IMR-90 (cell line): ENCODE data around the gene LGI2. TPM values are rescaled to one million over a fixed set of nuclear protein-coding genes. Genes with fewer than 3 reads are reported as not detected.
"Not testable (repeated sequence)": the region's sequence is repeated elsewhere in the genome, so short reads cannot be mapped to it uniquely, and the experiment has no call there.

Experiments
- ATAC-seq: fragments of 200-7000 bp; cut with Tn5 transposase; 2 replicates; pipeline ENCODE4 v1.9.1; 2020; ENCODE audit warnings: low read depth, mild to moderate bottlenecking, moderate library complexity
- BruUV-seq: library from RNA; stranded (reverse); fragments of 400-500 nt; replicated peaks from 2 replicates; lab custom pipeline; 2021; lab: Mats Ljungman, UMichigan
- CTCF ChIA-PET: fragments of 300-600 bp; formaldehyde crosslinking; extraction: SDS; loops from one replicate; lab custom pipeline; 2021; ENCODE audit warnings: antibody characterized with exemption; lab: Yijun Ruan, JAX
- POLR2A ChIA-PET: fragments of 300-600 bp; sonication (Branson Sonifier 250); formaldehyde crosslinking; loops from one replicate; lab custom pipeline; 2022; ENCODE audit warnings: antibody characterized with exemption; ENCODE audit not compliant: unreplicated experiment; lab: Charles Lee
- DNase-seq: peaks from one replicate; pipeline ENCODE4 v3.0.0; 2013
- H2AFZ ChIP-seq: replicated peaks from 2 replicates; pipeline ENCODE3; 2013; ENCODE audit warnings: low read length, mild to moderate bottlenecking; ENCODE audit not compliant: poor library complexity
- H2AK5ac ChIP-seq: 2 replicates; pipeline ENCODE4 v1.6.1; 2013; ENCODE audit warnings: low read depth, low read length, inconsistent platforms
- H2AK9ac ChIP-seq: replicated peaks from 2 replicates; pipeline ENCODE3; 2013; ENCODE audit warnings: mild to moderate bottlenecking, low read depth, low read length, moderate library complexity; ENCODE audit not compliant: poor library complexity
- H2BK120ac ChIP-seq: 2 replicates; pipeline ENCODE4 v1.6.1; 2013; ENCODE audit warnings: low read depth, low read length, inconsistent platforms
- H2BK15ac ChIP-seq: 3 replicates; pipeline ENCODE4 v1.6.1; 2013; ENCODE audit warnings: low read depth, low read length, inconsistent platforms
- H2BK20ac ChIP-seq: 2 replicates; pipeline ENCODE4 v1.6.1; 2013; ENCODE audit warnings: low read depth, mild to moderate bottlenecking, inconsistent platforms, low read length, moderate library complexity
- H2BK5ac ChIP-seq: 2 replicates; pipeline ENCODE4 v1.6.1; 2013; ENCODE audit warnings: mild to moderate bottlenecking, low read depth, low read length, inconsistent platforms; ENCODE audit not compliant: poor library complexity, severe bottlenecking
- H3K14ac ChIP-seq: replicated peaks from 2 replicates; pipeline ENCODE4 v1.6.1; 2013; ENCODE audit warnings: low read depth, low read length, inconsistent platforms
- H3K18ac ChIP-seq: 2 replicates; pipeline ENCODE4 v1.6.1; 2013; ENCODE audit warnings: low read depth, low read length, control low read depth
- H3K23ac ChIP-seq: 2 replicates; pipeline ENCODE4 v1.6.1; 2013; ENCODE audit warnings: low read depth, low read length, inconsistent platforms
- H3K27ac ChIP-seq: 2 replicates; pipeline ENCODE4 v1.5.1; 2013; ENCODE audit warnings: mild to moderate bottlenecking, control low read depth, low read length; ENCODE audit not compliant: insufficient read depth
- H3K27me3 ChIP-seq: 2 replicates; pipeline ENCODE4 v1.6.1; 2013; ENCODE audit warnings: low read length; ENCODE audit not compliant: control insufficient read depth, insufficient read depth
- H3K36me3 ChIP-seq: 2 replicates; pipeline ENCODE4 v1.6.1; 2013; ENCODE audit warnings: low read length, mixed read lengths; ENCODE audit not compliant: control insufficient read depth, insufficient read depth
- H3K4ac ChIP-seq: 2 replicates; pipeline ENCODE4 v1.6.1; 2013; ENCODE audit warnings: low read depth, low read length, inconsistent platforms
- H3K4me1 ChIP-seq: 2 replicates; pipeline ENCODE4 v1.6.1; 2013; ENCODE audit warnings: low read length, mixed read lengths; ENCODE audit not compliant: control insufficient read depth, insufficient read depth
- H3K4me2 ChIP-seq: 2 replicates; pipeline ENCODE4 v1.6.1; 2013; ENCODE audit warnings: low read depth, mild to moderate bottlenecking, control low read depth, low read length, moderate library complexity
- H3K4me3 ChIP-seq: 2 replicates; pipeline ENCODE4 v1.5.1; 2013; ENCODE audit warnings: low read depth, mild to moderate bottlenecking, control low read depth, low read length, moderate library complexity; ENCODE audit not compliant: insufficient read depth
- H3K56ac ChIP-seq: 2 replicates; pipeline ENCODE4 v1.6.1; 2013; ENCODE audit warnings: low read length, inconsistent platforms; ENCODE audit not compliant: insufficient read depth; ENCODE audit errors: extremely low read depth
- H3K79me1 ChIP-seq, 2 experiments: 2 replicates each; pipeline ENCODE4 v1.6.1; 2013; ENCODE audit warnings: low read length in 2 of 2, inconsistent platforms in 1 of 2, low read depth in 1 of 2
- H3K9ac ChIP-seq: 2 replicates; pipeline ENCODE4 v1.6.1; 2013; ENCODE audit warnings: low read depth, low read length, control low read depth
- H3K9me1 ChIP-seq: 2 replicates; pipeline ENCODE4 v1.6.1; 2013; ENCODE audit warnings: low read length, inconsistent platforms; ENCODE audit not compliant: insufficient read depth
- H3K9me3 ChIP-seq: 2 replicates; pipeline ENCODE4 v1.6.1; 2013; ENCODE audit warnings: low read length; ENCODE audit not compliant: control insufficient read depth, insufficient read depth
- H4K20me1 ChIP-seq: 2 replicates; pipeline ENCODE4 v1.6.1; 2013; ENCODE audit warnings: low read length, inconsistent platforms; ENCODE audit not compliant: insufficient read depth
- H4K5ac ChIP-seq: 2 replicates; pipeline ENCODE4 v1.6.1; 2013; ENCODE audit warnings: mild to moderate bottlenecking, low read depth, low read length, control low read depth
- H4K8ac ChIP-seq, 2 experiments: 2 replicates each; pipeline ENCODE4 v1.6.1; 2013; ENCODE audit warnings: low read depth in 2 of 2, low read length in 2 of 2, control low read depth in 1 of 2, inconsistent platforms in 1 of 2
- H4K91ac ChIP-seq: 2 replicates; pipeline ENCODE4 v1.6.1; 2013; ENCODE audit warnings: low read depth, low read length, inconsistent platforms; ENCODE audit not compliant: insufficient read depth
- WGBS, 2 experiments: methylation state at CpG; one replicate each; pipeline versions ENCODE4 v1.1.5 to v1.1.7; 2013; ENCODE audit warnings: missing lambda C conversion rate in 2 of 2; ENCODE audit not compliant: insufficient read length in 1 of 2; ENCODE audit errors: extremely low coverage in 2 of 2; 5-methylcytosine and 5-hydroxymethylcytosine counted together
- dilution Hi-C: fragments of 300-500 bp; cut with HindIII; formaldehyde crosslinking; loops from one replicate; pipeline ENCODE4 v1.14.3; 2018; ENCODE audit warnings: low sequenced_read_pairs; ENCODE audit not compliant: unreplicated experiment
- in situ Hi-C: fragments of 300-500 bp; cut with MboI; formaldehyde crosslinking; loops from 3 replicates; pipeline ENCODE4 v1.14.3; 2019; ENCODE audit warnings: low sequenced_read_pairs, inconsistent platforms, mixed read lengths
- intact Hi-C: fragments of 100-400 bp; cut with micrococcal nuclease; formaldehyde crosslinking; loops from 2 replicates; pipeline ENCODE4 v1.10.0; 2022
- polyA plus RNA-seq, 3 experiments: library from polyadenylated mRNA; depleted of rRNA; stranded (reverse); fragments of >200 nt; gene quantifications; 2 replicates each; pipeline ENCODE4 v1.2.3, GENCODE V29; 2012; ENCODE audit warnings: low replicate concordance in 1 of 3
- total RNA-seq: library from RNA; depleted of rRNA; stranded (reverse); fragments of >200 nt; gene quantifications from 2 replicates; pipeline ENCODE4 v1.2.3, GENCODE V29; 2012

Gene LGI2
- total and polyA plus RNA-seq, 2 of the 4 experiments (the other 2 are of a cell fraction) = not detected

GRCh38 chr4:25014662-25014983 is 16.1 kb downstream of the LGI2 start:
- H3K23ac ChIP-seq, H4K8ac ChIP-seq, H2BK120ac ChIP-seq, H3K9me3 ChIP-seq, H3K14ac ChIP-seq, BruUV-seq, intact Hi-C loops, H3K36me3 ChIP-seq, H2AK5ac ChIP-seq, H4K20me1 ChIP-seq, H2BK15ac ChIP-seq, H4K91ac ChIP-seq, H3K4ac ChIP-seq, H3K4me3 ChIP-seq, DNase-seq, H3K9me1 ChIP-seq, H2AK9ac ChIP-seq, H3K4me1 ChIP-seq, H4K5ac ChIP-seq, H3K18ac ChIP-seq, H2AFZ ChIP-seq, H2BK20ac ChIP-seq, H2BK5ac ChIP-seq, H3K56ac ChIP-seq, H3K4me2 ChIP-seq, POLR2A ChIA-PET, H3K27ac ChIP-seq, in situ Hi-C loops, H3K79me1 ChIP-seq, ATAC-seq, H3K9ac ChIP-seq, dilution Hi-C loops: not testable (repeated sequence)
- CTCF ChIA-PET = interaction anchor here (0.6 kb wide), 1 partner anchor 150 kb away, joined by 3 read pairs; no protein-coding TSS in a partner anchor
- H3K27me3 ChIP-seq = peaks cover 18% of the 10 kb centered on the region
- WGBS, 2 experiments = no CpG with 5 or more reads among the region's 1 CpG
